ENCODE results near the gene STRAP.

DNA sequence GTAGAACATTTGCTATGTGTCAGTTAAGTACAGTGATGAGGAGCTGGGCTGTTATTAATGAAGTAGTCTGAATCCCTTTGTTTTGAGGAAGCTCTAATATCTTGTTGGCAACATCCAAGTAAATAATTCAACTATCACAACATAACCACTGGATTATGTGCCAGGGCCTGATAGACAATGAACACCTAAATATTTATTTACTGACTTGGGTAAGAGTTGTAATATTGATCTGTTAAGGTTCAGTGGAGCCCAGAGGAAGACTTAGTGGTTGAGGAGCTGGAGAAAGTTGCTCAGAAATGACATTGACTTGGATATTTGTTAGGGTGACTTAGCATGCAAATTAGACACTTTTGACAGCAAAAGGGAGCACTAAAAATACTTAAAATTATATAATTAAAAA lies 55.7 kb downstream of the STRAP start:
- TF ChIP-seq SMC3 (IDR thresholded peaks at IDR 0.05; ENCODE audit: low read depth, low read length) (no peak), FOS (IDR thresholded peaks at IDR 0.05; ENCODE audit: low read depth, low read length) (no peak), RCOR1 (IDR thresholded peaks at IDR 0.05; ENCODE audit: insufficient replicate concordance, low read length) (no peak), CEBPB (IDR thresholded peaks at IDR 0.05; ENCODE audit: low read depth, low read length) (no peak), MXI1 (IDR thresholded peaks at IDR 0.05; ENCODE audit: borderline replicate concordance, low read depth, low read length) (no peak), POLR2A (IDR thresholded peaks at IDR 0.05; ENCODE audit: low read depth, low read length) (no peak), BHLHE40 (IDR thresholded peaks at IDR 0.05; ENCODE audit: low read depth, low read length) (no peak), RAD21 (IDR thresholded peaks at IDR 0.05; ENCODE audit: low read length) (no peak), MAZ (IDR thresholded peaks at IDR 0.05; ENCODE audit: borderline replicate concordance, low read depth, low read length) (no peak), RFX5 (IDR thresholded peaks at IDR 0.05; ENCODE audit: low read depth, low read length) (no peak), NFE2L2 (IDR thresholded peaks at IDR 0.05; ENCODE audit: low read depth, low read length) (no peak)
- TF ChIP-seq, protein P1, sequence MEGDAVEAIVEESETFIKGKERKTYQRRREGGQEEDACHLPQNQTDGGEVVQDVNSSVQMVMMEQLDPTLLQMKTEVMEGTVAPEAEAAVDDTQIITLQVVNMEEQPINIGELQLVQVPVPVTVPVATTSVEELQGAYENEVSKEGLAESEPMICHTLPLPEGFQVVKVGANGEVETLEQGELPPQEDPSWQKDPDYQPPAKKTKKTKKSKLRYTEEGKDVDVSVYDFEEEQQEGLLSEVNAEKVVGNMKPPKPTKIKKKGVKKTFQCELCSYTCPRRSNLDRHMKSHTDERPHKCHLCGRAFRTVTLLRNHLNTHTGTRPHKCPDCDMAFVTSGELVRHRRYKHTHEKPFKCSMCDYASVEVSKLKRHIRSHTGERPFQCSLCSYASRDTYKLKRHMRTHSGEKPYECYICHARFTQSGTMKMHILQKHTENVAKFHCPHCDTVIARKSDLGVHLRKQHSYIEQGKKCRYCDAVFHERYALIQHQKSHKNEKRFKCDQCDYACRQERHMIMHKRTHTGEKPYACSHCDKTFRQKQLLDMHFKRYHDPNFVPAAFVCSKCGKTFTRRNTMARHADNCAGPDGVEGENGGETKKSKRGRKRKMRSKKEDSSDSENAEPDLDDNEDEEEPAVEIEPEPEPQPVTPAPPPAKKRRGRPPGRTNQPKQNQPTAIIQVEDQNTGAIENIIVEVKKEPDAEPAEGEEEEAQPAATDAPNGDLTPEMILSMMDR (conservative IDR thresholded peaks at IDR 0.05; ENCODE audit: low read depth, low read length): no peak
- TF ChIP-seq, protein P2, sequence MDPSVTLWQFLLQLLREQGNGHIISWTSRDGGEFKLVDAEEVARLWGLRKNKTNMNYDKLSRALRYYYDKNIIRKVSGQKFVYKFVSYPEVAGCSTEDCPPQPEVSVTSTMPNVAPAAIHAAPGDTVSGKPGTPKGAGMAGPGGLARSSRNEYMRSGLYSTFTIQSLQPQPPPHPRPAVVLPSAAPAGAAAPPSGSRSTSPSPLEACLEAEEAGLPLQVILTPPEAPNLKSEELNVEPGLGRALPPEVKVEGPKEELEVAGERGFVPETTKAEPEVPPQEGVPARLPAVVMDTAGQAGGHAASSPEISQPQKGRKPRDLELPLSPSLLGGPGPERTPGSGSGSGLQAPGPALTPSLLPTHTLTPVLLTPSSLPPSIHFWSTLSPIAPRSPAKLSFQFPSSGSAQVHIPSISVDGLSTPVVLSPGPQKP (IDR thresholded peaks at IDR 0.05; ENCODE audit: borderline replicate concordance, low read depth, low read length): no peak

Measured in IMR-90 (cell line).